HAP-1 (cell line): ENCODE measurements around the gene FERMT3.

Source experiments
- DNase-seq, 2 experiments: peaks; one replicate each; pipeline ENCODE4 v3.0.0-alpha.2; 2016 to 2020; ENCODE audit warnings: low spot score in 2 of 2
- H3K27me3 ChIP-seq: fragments of 250-450 bp; sonication (Bioruptor Pico); 2 replicates; pipeline ENCODE4 v1.5.1; 2020; ENCODE audit warnings: low read depth, mild to moderate bottlenecking, moderate library complexity
- H3K36me3 ChIP-seq: fragments of 250-450 bp; sonication (Bioruptor Pico); replicated peaks from 2 replicates; pipeline ENCODE4 v1.5.1; 2020; ENCODE audit warnings: mild to moderate bottlenecking
- H3K4me1 ChIP-seq: fragments of 250-450 bp; sonication (Bioruptor Pico); 2 replicates; pipeline ENCODE4 v1.5.1; 2020; ENCODE audit warnings: mild to moderate bottlenecking
- H3K4me3 ChIP-seq: fragments of 250-450 bp; sonication (Bioruptor Pico); 2 replicates; pipeline ENCODE4 v1.5.1; 2020; ENCODE audit warnings: mild to moderate bottlenecking, moderate library complexity
- H3K9me3 ChIP-seq: fragments of 250-450 bp; sonication (Bioruptor Pico); 2 replicates; pipeline ENCODE4 v1.5.1; 2020; ENCODE audit warnings: mild to moderate bottlenecking, moderate library complexity
- in situ Hi-C: fragments of 300-500 bp; cut with MboI; formaldehyde crosslinking; loops from 3 replicates; pipeline ENCODE4 v1.14.3; 2020; ENCODE audit warnings: low sequenced_read_pairs, inconsistent platforms, mixed read lengths

FERMT3 gene

GRCh38 chr11:64230171-64230984 lies 23.9 kb downstream of the FERMT3 start, which contains the start of gene DNAJC4:
TSS of gene DNAJC4 (plus strand) at chr11:64230548. CDS start at chr11:64230855, 307 bp downstream.
- Histone ChIP-seq H3K27me3 (no peaks in the 10 kb centered on the region), H3K9me3 (no peaks in the 10 kb centered on the region), H3K4me1 (peaks cover 13% of the 10 kb centered on the region), H3K36me3 (no peaks in the 10 kb centered on the region), H3K4me3 (peak within 1 kb of the TSS; percentile 76)
- in situ Hi-C loops, result no loop called here
- peak; percentile 91 to 97 for DNase-seq

GRCh38 chr11:64230985-64231365 lies 24.5 kb downstream of the FERMT3 start:
- H3K4me3 ChIP-seq, result peak overlapping the region; percentile 76
- no peaks in the 10 kb centered on the region for H3K9me3 ChIP-seq
- peaks cover 14% of the 10 kb centered on the region for H3K4me1 ChIP-seq
- no peaks in the 10 kb centered on the region for H3K27me3 ChIP-seq
- DNase-seq, result no peak
- no peaks in the 10 kb centered on the region; the same call in 1 of the 2 replicates for H3K36me3 ChIP-seq
- in situ Hi-C loops, result no loop called here

- H3K36me3 ChIP-seq, result no peaks in the 10 kb centered on the region; the same call in 1 of the 2 replicates
- H3K4me1 ChIP-seq, result peaks cover 14% of the 10 kb centered on the region
- H3K27me3 ChIP-seq, result no peaks in the 10 kb centered on the region
- H3K4me3 ChIP-seq, result no peak overlapping the region
- no peak for DNase-seq
- in situ Hi-C loops, result no loop called here
- H3K9me3 ChIP-seq, result no peaks in the 10 kb centered on the region
Observed at GRCh38 chr11:64231546-64231945, 25.0 kb downstream of the FERMT3 start.

- H3K27me3 ChIP-seq, result no peaks in the 10 kb centered on the region
- no peak for DNase-seq
- H3K9me3 ChIP-seq, result no peaks in the 10 kb centered on the region
- peaks cover 14% of the 10 kb centered on the region for H3K4me1 ChIP-seq
- in situ Hi-C loops, result no loop called here
- H3K36me3 ChIP-seq, result peaks cover 3% of the 10 kb centered on the region
- no peak overlapping the region for H3K4me3 ChIP-seq
Observed at GRCh38 chr11:64232182-64232966, 25.9 kb downstream of the FERMT3 start.

GRCh38 chr11:64232967-64233315 lies 26.4 kb downstream of the FERMT3 start:
- no peak for DNase-seq
- Histone ChIP-seq H3K27me3 (no peaks in the 10 kb centered on the region), H3K9me3 (no peaks in the 10 kb centered on the region), H3K4me1 (peaks cover 14% of the 10 kb centered on the region), H3K4me3 (no peak overlapping the region), H3K36me3 (peaks cover 8% of the 10 kb centered on the region)
- in situ Hi-C loops, result no loop called here

- Histone ChIP-seq H3K27me3 (no peaks in the 10 kb centered on the region), H3K4me1 (peaks cover 14% of the 10 kb centered on the region), H3K9me3 (no peaks in the 10 kb centered on the region), H3K36me3 (peaks cover 12% of the 10 kb centered on the region), H3K4me3 (peak within 1 kb of the TSS; percentile 48)
- DNase-seq, result peak; percentile 43 to 75
- in situ Hi-C loops, result no loop called here
Observed at GRCh38 chr11:64233913-64234586, 27.5 kb downstream of the FERMT3 start, which contains the start of gene VEGFB. TSS of gene VEGFB (plus strand) at chr11:64234584. CDS start at chr11:64234834, 250 bp downstream.

GRCh38 chr11:64234647-64235379 lies 28.3 kb downstream of the FERMT3 start:
- Histone ChIP-seq H3K4me1 (peaks cover 13% of the 10 kb centered on the region), H3K4me3 (peak overlapping the region; percentile 48), H3K36me3 (peaks cover 12% of the 10 kb centered on the region), H3K27me3 (no peaks in the 10 kb centered on the region), H3K9me3 (no peaks in the 10 kb centered on the region)
- peak in 1 of 2 experiments; percentile 68 for DNase-seq
- in situ Hi-C loops, result no loop called here

- Histone ChIP-seq H3K27me3 (no peaks in the 10 kb centered on the region), H3K4me3 (peak overlapping the region; percentile 48), H3K36me3 (peaks cover 17% of the 10 kb centered on the region), H3K4me1 (peaks cover 20% of the 10 kb centered on the region), H3K9me3 (no peaks in the 10 kb centered on the region)
- in situ Hi-C loops, result no loop called here
- no peak for DNase-seq
Observed at GRCh38 chr11:64235437-64236161, 29.1 kb downstream of the FERMT3 start.

- no peak for DNase-seq
- no peak overlapping the region for H3K4me3 ChIP-seq
- no peaks in the 10 kb centered on the region for H3K9me3 ChIP-seq
- no peaks in the 10 kb centered on the region for H3K27me3 ChIP-seq
- peaks cover 21% of the 10 kb centered on the region for H3K36me3 ChIP-seq
- peaks cover 23% of the 10 kb centered on the region for H3K4me1 ChIP-seq
- in situ Hi-C loops, result no loop called here
Observed at GRCh38 chr11:64237484-64237951, 31.0 kb downstream of the FERMT3 start.

- Histone ChIP-seq H3K4me1 (peaks cover 26% of the 10 kb centered on the region), H3K9me3 (no peaks in the 10 kb centered on the region), H3K36me3 (peaks cover 26% of the 10 kb centered on the region), H3K27me3 (no peaks in the 10 kb centered on the region), H3K4me3 (no peak overlapping the region)
- in situ Hi-C loops, result no loop called here
- no peak for DNase-seq
Observed at GRCh38 chr11:64238076-64238475, 31.6 kb downstream of the FERMT3 start.

GRCh38 chr11:64238999-64239398 lies 32.5 kb downstream of the FERMT3 start:
- DNase-seq, result no peak
- no peak overlapping the region for H3K4me3 ChIP-seq
- peaks cover 23% of the 10 kb centered on the region for H3K4me1 ChIP-seq
- H3K36me3 ChIP-seq, result peaks cover 34% of the 10 kb centered on the region
- H3K27me3 ChIP-seq, result no peaks in the 10 kb centered on the region
- in situ Hi-C loops, result no loop called here
- no peaks in the 10 kb centered on the region for H3K9me3 ChIP-seq

GRCh38 chr11:64239662-64240434 lies 33.3 kb downstream of the FERMT3 start:
- Histone ChIP-seq H3K27me3 (no peaks in the 10 kb centered on the region), H3K36me3 (peaks cover 38% of the 10 kb centered on the region), H3K4me1 (peaks cover 22% of the 10 kb centered on the region), H3K9me3 (no peaks in the 10 kb centered on the region), H3K4me3 (peak overlapping the region; percentile 97)
- no peak for DNase-seq
- in situ Hi-C loops, result no loop called here
